ENCODE data around the gene LBHD2. TPM values are rescaled to one million over a fixed set of nuclear protein-coding genes. Genes with fewer than 3 reads are reported as not detected.

Gene LBHD2
- total RNA-seq, 1 donor from 2014 or later = not detected

GRCh38 chr14:103087343-103087835 is 3.4 kb downstream of the LBHD2 start:
- TF ChIP-seq, protein P1, sequence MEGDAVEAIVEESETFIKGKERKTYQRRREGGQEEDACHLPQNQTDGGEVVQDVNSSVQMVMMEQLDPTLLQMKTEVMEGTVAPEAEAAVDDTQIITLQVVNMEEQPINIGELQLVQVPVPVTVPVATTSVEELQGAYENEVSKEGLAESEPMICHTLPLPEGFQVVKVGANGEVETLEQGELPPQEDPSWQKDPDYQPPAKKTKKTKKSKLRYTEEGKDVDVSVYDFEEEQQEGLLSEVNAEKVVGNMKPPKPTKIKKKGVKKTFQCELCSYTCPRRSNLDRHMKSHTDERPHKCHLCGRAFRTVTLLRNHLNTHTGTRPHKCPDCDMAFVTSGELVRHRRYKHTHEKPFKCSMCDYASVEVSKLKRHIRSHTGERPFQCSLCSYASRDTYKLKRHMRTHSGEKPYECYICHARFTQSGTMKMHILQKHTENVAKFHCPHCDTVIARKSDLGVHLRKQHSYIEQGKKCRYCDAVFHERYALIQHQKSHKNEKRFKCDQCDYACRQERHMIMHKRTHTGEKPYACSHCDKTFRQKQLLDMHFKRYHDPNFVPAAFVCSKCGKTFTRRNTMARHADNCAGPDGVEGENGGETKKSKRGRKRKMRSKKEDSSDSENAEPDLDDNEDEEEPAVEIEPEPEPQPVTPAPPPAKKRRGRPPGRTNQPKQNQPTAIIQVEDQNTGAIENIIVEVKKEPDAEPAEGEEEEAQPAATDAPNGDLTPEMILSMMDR (IDR thresholded peaks at IDR 0.05) = no peak
- TF ChIP-seq EZH2 (IDR thresholded peaks at IDR 0.05) (no peak), EZH2phosphoT487 (IDR thresholded peaks at IDR 0.05) (no peak)
- peaks cover 18% of the 10 kb centered on the region for H3K27me3 Mint-ChIP-seq (ENCODE audit: insufficient read depth, low read depth)
- no peaks in the 10 kb centered on the region for H3K36me3 Mint-ChIP-seq
- Histone ChIP-seq H3K79me2 (ENCODE audit: low read depth) (no peaks in the 10 kb centered on the region), H4K20me1 (ENCODE audit: low read depth) (no peaks in the 10 kb centered on the region), H2AFZ (replicated peaks) (no peak overlapping the region), H3F3A (ENCODE audit: low read depth) (peaks cover 4% of the 10 kb centered on the region), H3K4me3 (no peak overlapping the region), H3K27me3 (peaks cover 61% of the 10 kb centered on the region), H3K4me1 (no peaks in the 10 kb centered on the region), H3K9me3 (ENCODE audit: low read depth) (no peaks in the 10 kb centered on the region), H3K9ac (no peak overlapping the region), H3K4me2 (no peak overlapping the region), H3K36me3 (no peaks in the 10 kb centered on the region), H3K27ac (no peak overlapping the region)
- no peak overlapping the region for H3K4me3 Mint-ChIP-seq
- H3K4me1 Mint-ChIP-seq = peaks cover 12% of the 10 kb centered on the region
- no peaks in the 10 kb centered on the region for H3K9me3 Mint-ChIP-seq
- H3K27ac Mint-ChIP-seq = peak overlapping the region; percentile 66
- peak; percentile 78 for DNase-seq (ENCODE audit: low spot score)

DNA sequence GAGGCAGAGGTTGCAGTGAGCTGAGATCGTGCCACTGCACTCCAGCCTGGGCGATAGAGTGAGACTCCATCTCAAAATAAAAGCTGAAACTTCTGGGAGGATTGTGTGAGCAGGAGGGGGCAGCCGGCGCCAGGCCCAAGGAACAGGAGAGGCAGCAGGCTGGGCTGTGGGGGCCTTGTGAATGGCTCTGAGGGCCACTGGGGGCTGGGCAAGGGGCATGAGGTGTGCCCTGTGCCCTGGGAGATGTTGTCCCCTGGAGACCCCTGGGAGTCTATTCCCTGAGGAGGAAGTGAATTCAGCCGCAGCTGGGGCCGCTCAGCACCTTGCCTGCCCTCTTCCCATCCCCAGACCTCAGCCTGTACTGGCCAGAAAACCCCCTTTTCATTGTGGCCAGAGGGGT is 4.9 kb downstream of the LBHD2 start:
- Histone ChIP-seq H3K27ac (no peak overlapping the region), H3K9me3 (ENCODE audit: low read depth) (no peaks in the 10 kb centered on the region), H4K20me1 (ENCODE audit: low read depth) (no peaks in the 10 kb centered on the region), H3F3A (ENCODE audit: low read depth) (peaks cover 4% of the 10 kb centered on the region), H2AFZ (replicated peaks) (no peak overlapping the region), H3K4me3 (no peak overlapping the region), H3K36me3 (no peaks in the 10 kb centered on the region), H3K27me3 (peaks cover 45% of the 10 kb centered on the region), H3K79me2 (ENCODE audit: low read depth) (no peaks in the 10 kb centered on the region), H3K4me1 (no peaks in the 10 kb centered on the region), H3K4me2 (no peak overlapping the region), H3K9ac (no peak overlapping the region)
- H3K4me1 Mint-ChIP-seq = peaks cover 12% of the 10 kb centered on the region
- no peak overlapping the region for H3K4me3 Mint-ChIP-seq
- H3K27me3 Mint-ChIP-seq (ENCODE audit: insufficient read depth, low read depth) = peaks cover 18% of the 10 kb centered on the region
- H3K27ac Mint-ChIP-seq = peak overlapping the region; percentile 50
- DNase-seq (ENCODE audit: low spot score) = no peak
- H3K36me3 Mint-ChIP-seq = no peaks in the 10 kb centered on the region
- TF ChIP-seq, protein P1 (IDR thresholded peaks at IDR 0.05) = no peak
- TF ChIP-seq EZH2phosphoT487 (IDR thresholded peaks at IDR 0.05) (no peak), EZH2 (IDR thresholded peaks at IDR 0.05) (no peak)
- no peaks in the 10 kb centered on the region for H3K9me3 Mint-ChIP-seq

GRCh38 chr14:103089386-103090335 is 5.7 kb downstream of the LBHD2 start:
- H3K9ac ChIP-seq = no peak overlapping the region
- H2AFZ ChIP-seq (replicated peaks) = no peak overlapping the region
- H3F3A ChIP-seq (ENCODE audit: low read depth) = peaks cover 4% of the 10 kb centered on the region
- Mint-ChIP-seq H3K36me3 (no peaks in the 10 kb centered on the region), H3K4me3 (no peak overlapping the region), H3K9me3 (no peaks in the 10 kb centered on the region), H3K27me3 (ENCODE audit: insufficient read depth, low read depth) (peaks cover 16% of the 10 kb centered on the region), H3K4me1 (peaks cover 12% of the 10 kb centered on the region), H3K27ac (no peak overlapping the region)
- no peak overlapping the region for H3K4me3 ChIP-seq
- TF ChIP-seq EZH2 (IDR thresholded peaks at IDR 0.05) (no peak), EZH2phosphoT487 (IDR thresholded peaks at IDR 0.05) (no peak)
- TF ChIP-seq, protein P1 (IDR thresholded peaks at IDR 0.05) = no peak
- H3K4me1 ChIP-seq = no peaks in the 10 kb centered on the region
- peaks cover 38% of the 10 kb centered on the region for H3K27me3 ChIP-seq
- H3K9me3 ChIP-seq (ENCODE audit: low read depth) = no peaks in the 10 kb centered on the region
- DNase-seq (ENCODE audit: low spot score) = no peak
- H3K27ac ChIP-seq = no peak overlapping the region
- no peaks in the 10 kb centered on the region for H4K20me1 ChIP-seq (ENCODE audit: low read depth)
- no peaks in the 10 kb centered on the region for H3K79me2 ChIP-seq (ENCODE audit: low read depth)
- H3K4me2 ChIP-seq = no peak overlapping the region
- H3K36me3 ChIP-seq = no peaks in the 10 kb centered on the region

Measured in neural progenitor cell (in vitro differentiated cells).